Stomach (tissue), 9 donors: ENCODE results near the gene HS2ST1. TPM values are rescaled to one million over a fixed set of nuclear protein-coding genes. Genes with fewer than 3 reads are reported as not detected.

Experiments used
- DNase-seq, 2 donors: peaks; one replicate each; pipeline versions ENCODE4 v3.0.0 to v3.0.0-alpha.2; 2013 to 2019
- H3K27ac ChIP-seq, 5 donors: fragments of 200-600 bp in 4 of 5; sonication (generic) in 4 of 5; one replicate each; pipeline ENCODE4 v1.5.1; 2013 to 2019; ENCODE audit warnings: mild to moderate bottlenecking in 1 of 5, moderate library complexity in 1 of 5
- H3K27me3 ChIP-seq, 3 donors: fragments of 200-600 bp; sonication (generic); one replicate each; pipeline ENCODE4 v1.5.1; 2017 to 2019; ENCODE audit warnings: mixed run types in 1 of 3
- H3K36me3 ChIP-seq, 4 donors: fragments of 200-600 bp; sonication (generic); 1 replicate in 3 of 4; 2 replicates in 1 of 4; pipeline ENCODE4 v1.5.1; 2016 to 2019
- H3K4me1 ChIP-seq, 4 donors: fragments of 200-600 bp; sonication (generic); one replicate each; pipeline ENCODE4 v1.5.1; 2016 to 2019
- H3K4me3 ChIP-seq, 4 donors: fragments of 200-600 bp; sonication (generic) in 3 of 4; one replicate each; pipeline ENCODE4 v1.5.1; 2016 to 2019; ENCODE audit warnings: mild to moderate bottlenecking in 1 of 4
- H3K9me3 ChIP-seq, 4 donors: fragments of 200-600 bp; sonication (generic); one replicate each; pipeline ENCODE4 v1.5.1; 2016 to 2019
- CTCF ChIP-seq, 7 experiments: fragments of 450-650 bp in 4 of 7; fragments of 200-600 bp in 3 of 7; sonication (generic) in 3 of 7; IDR thresholded peaks; one replicate each; pipeline ENCODE4 v1.5.1; 2016 to 2019; ENCODE audit warnings: antibody characterized with exemption in 7 of 7, control low read depth in 2 of 7, mild to moderate bottlenecking in 1 of 7
- EP300 ChIP-seq: sonication (generic); formaldehyde crosslinking; IDR thresholded peaks from one replicate; pipeline ENCODE4 v1.6.1; 2017; ENCODE audit warnings: antibody characterized with exemption
- POLR2A ChIP-seq, 4 donors: fragments of 450-650 bp; IDR thresholded peaks; one replicate each; pipeline ENCODE4 v1.6.1; 2016; ENCODE audit warnings: antibody characterized with exemption in 4 of 4, control low read depth in 2 of 4, mild to moderate bottlenecking in 1 of 4, moderate library complexity in 1 of 4
- POLR2AphosphoS5 ChIP-seq, 3 donors: sonication (generic); formaldehyde crosslinking; IDR thresholded peaks; one replicate each; pipeline ENCODE4 v1.6.1; 2016; ENCODE audit warnings: antibody characterized with exemption in 3 of 3
- WGBS, 5 donors: extraction: QIAGEN DNeasy Blood & Tissue Kit in 3 of 5; methylation state at CpG; one replicate each; pipeline versions ENCODE4 v1.1.5 to v1.1.7; 2013 to 2018; 5-methylcytosine and 5-hydroxymethylcytosine counted together
- intact Hi-C: fragments of 100-400 bp; cut with DNase I; formaldehyde crosslinking; loops from one replicate; pipeline ENCODE4 v1.15.1; 2023; ENCODE audit warnings: low total_unique reads
- polyA plus RNA-seq, 3 donors: library from polyadenylated mRNA; stranded (reverse); fragments of 200-250 nt; gene quantifications; one replicate each; pipeline ENCODE4 v1.2.3, GENCODE V29; 2013
- total RNA-seq, 5 donors: library from RNA; depleted of rRNA; stranded (reverse); fragments of >200 nt; gene quantifications; one replicate each; pipeline versions ENCODE4 v1.1.0 to v1.2.3, GENCODE V29; 2014 to 2016
- donor health status: healthy with polysubstance abuse.
- donor health status: Bipolar disorder and iron deficiency.
- donor health status: healthy.

HS2ST1 gene
- total and polyA plus RNA-seq, 8 donors, result 1.8 to 29.0 (median 5.1) TPM

GRCh38 chr1:87132284-87132870 lies 217.9 kb downstream of the HS2ST1 start:
- WGBS, 5 donors, result 44 to 65% (median 51%) methylated on average over 31 to 47 of the region's 47 CpGs
- DNase-seq, result peak in 1 of 2 donors; percentile 58
- Histone ChIP-seq H3K27ac (peak overlapping the region in 3 of 5 donors; percentile 37 to 67 (median 59)), H3K27me3 (peaks cover 0 to 6% (median 0%) of the 10 kb centered on the region in 3 donors), H3K36me3 (no peaks in the 10 kb centered on the region), H3K4me3 (peak overlapping the region; percentile 45 to 56 (median 50)), H3K9me3 (no peaks in the 10 kb centered on the region), H3K4me1 (peaks cover 0 to 15% (median 7%) of the 10 kb centered on the region in 4 donors)
- TF ChIP-seq POLR2AphosphoS5 (IDR thresholded peaks at IDR 0.05) (no peak), CTCF (IDR thresholded peaks at IDR 0.05) (no peak), POLR2A (IDR thresholded peaks at IDR 0.05) (no peak), EP300 (no peak)
- intact Hi-C loops, result loop anchor here (10.0 kb wide), 1 partner anchor 162 kb away; no protein-coding TSS in a partner anchor

- Histone ChIP-seq H3K4me1 (peaks cover 0 to 15% (median 7%) of the 10 kb centered on the region in 4 donors), H3K27me3 (peaks cover 0 to 6% (median 0%) of the 10 kb centered on the region in 3 donors), H3K4me3 (no peak overlapping the region), H3K9me3 (no peaks in the 10 kb centered on the region), H3K36me3 (no peaks in the 10 kb centered on the region), H3K27ac (peak overlapping the region in 1 of 5 donors; percentile 34)
- intact Hi-C loops, result loop anchor here (10.0 kb wide), 1 partner anchor 161 kb away; no protein-coding TSS in a partner anchor
- no peak for DNase-seq
- TF ChIP-seq POLR2A (IDR thresholded peaks at IDR 0.05) (no peak), CTCF (IDR thresholded peaks at IDR 0.05) (no peak), POLR2AphosphoS5 (IDR thresholded peaks at IDR 0.05) (no peak), EP300 (no peak)
- 60 to 84% (median 82%) methylated on average over 6 of the region's 6 CpGs for WGBS, 5 donors
These were observed 219.6 kb downstream of the HS2ST1 start for GRCh38 chr1:87134061-87134460.

GRCh38 chr1:87134625-87135328 lies 220.3 kb downstream of the HS2ST1 start:
- 51 to 59% (median 53%) methylated on average over 8 to 9 of the region's 9 CpGs for WGBS, 5 donors
- H3K27ac ChIP-seq, result peak overlapping the region in 1 of 5 donors; percentile 21
- intact Hi-C loops, result loop anchor here (10.0 kb wide), 1 partner anchor 160 kb away; no protein-coding TSS in a partner anchor
- H3K36me3 ChIP-seq, result no peaks in the 10 kb centered on the region
- H3K4me3 ChIP-seq, result no peak overlapping the region
- H3K4me1 ChIP-seq, result peaks cover 0 to 15% (median 7%) of the 10 kb centered on the region in 4 donors
- no peak for TF ChIP-seq POLR2A (IDR thresholded peaks at IDR 0.05)
- TF ChIP-seq CTCF (IDR thresholded peaks at IDR 0.05), result no peak
- no peak for TF ChIP-seq EP300
- no peak for TF ChIP-seq POLR2AphosphoS5 (IDR thresholded peaks at IDR 0.05)
- H3K9me3 ChIP-seq, result no peaks in the 10 kb centered on the region
- H3K27me3 ChIP-seq, result peaks cover 0 to 6% (median 0%) of the 10 kb centered on the region in 3 donors
- no peak for DNase-seq

GRCh38 chr1:87135329-87135712 lies 220.9 kb downstream of the HS2ST1 start:
- no peak for DNase-seq
- 85 to 96% (median 94%) methylated on average over 11 of the region's 11 CpGs for WGBS, 5 donors
- Histone ChIP-seq H3K4me3 (no peak overlapping the region), H3K36me3 (no peaks in the 10 kb centered on the region), H3K27me3 (peaks cover 0 to 6% (median 0%) of the 10 kb centered on the region in 3 donors), H3K4me1 (peaks cover 0 to 15% (median 7%) of the 10 kb centered on the region in 4 donors), H3K9me3 (no peaks in the 10 kb centered on the region), H3K27ac (peak overlapping the region in 1 of 5 donors; percentile 21)
- no peak for TF ChIP-seq POLR2AphosphoS5 (IDR thresholded peaks at IDR 0.05)
- TF ChIP-seq CTCF (IDR thresholded peaks at IDR 0.05), result no peak
- no peak for TF ChIP-seq POLR2A (IDR thresholded peaks at IDR 0.05)
- no peak for TF ChIP-seq EP300
- intact Hi-C loops, result loop anchor here (10.0 kb wide), 1 partner anchor 159 kb away; no protein-coding TSS in a partner anchor
